Ishikawa (cell line): Measurements from ENCODE around the gene RBM10.

Experiments
- CEBPB ChIP-seq: IDR thresholded peaks from 2 replicates; pipeline ENCODE4 v1.6.1; 2012
- CREB1 ChIP-seq: IDR thresholded peaks from 2 replicates; pipeline ENCODE4 v1.6.1; 2012; ENCODE audit warnings: low read depth
- EGR1 ChIP-seq: IDR thresholded peaks from 2 replicates; pipeline ENCODE4 v1.6.1; 2012
- EP300 ChIP-seq: IDR thresholded peaks from 2 replicates; pipeline ENCODE4 v1.6.1; 2012; ENCODE audit warnings: borderline replicate concordance
- FOXM1 ChIP-seq: IDR thresholded peaks from 2 replicates; pipeline ENCODE4 v1.6.1; 2012; ENCODE audit warnings: low read depth, borderline replicate concordance
- MAX ChIP-seq: IDR thresholded peaks from 2 replicates; pipeline ENCODE4 v1.6.1; 2012
- NFIC ChIP-seq: IDR thresholded peaks from 2 replicates; pipeline ENCODE4 v1.6.1; 2012
- RAD21 ChIP-seq: IDR thresholded peaks from 2 replicates; pipeline ENCODE4 v1.6.1; 2012; ENCODE audit warnings: low read depth
- REST ChIP-seq: IDR thresholded peaks from 2 replicates; pipeline ENCODE4 v1.6.1; 2012; ENCODE audit warnings: low read depth, mild to moderate bottlenecking
- TAF1 ChIP-seq: IDR thresholded peaks from 2 replicates; pipeline ENCODE4 v1.6.1; 2012; ENCODE audit warnings: low read depth, mild to moderate bottlenecking
- TCF12 ChIP-seq: IDR thresholded peaks from 2 replicates; pipeline ENCODE4 v1.6.1; 2012; ENCODE audit warnings: low read depth
- USF1 ChIP-seq: IDR thresholded peaks from 2 replicates; pipeline ENCODE4 v1.6.1; 2012
- YY1 ChIP-seq: IDR thresholded peaks from 2 replicates; pipeline ENCODE4 v1.6.1; 2012; ENCODE audit warnings: low read depth

DNA sequence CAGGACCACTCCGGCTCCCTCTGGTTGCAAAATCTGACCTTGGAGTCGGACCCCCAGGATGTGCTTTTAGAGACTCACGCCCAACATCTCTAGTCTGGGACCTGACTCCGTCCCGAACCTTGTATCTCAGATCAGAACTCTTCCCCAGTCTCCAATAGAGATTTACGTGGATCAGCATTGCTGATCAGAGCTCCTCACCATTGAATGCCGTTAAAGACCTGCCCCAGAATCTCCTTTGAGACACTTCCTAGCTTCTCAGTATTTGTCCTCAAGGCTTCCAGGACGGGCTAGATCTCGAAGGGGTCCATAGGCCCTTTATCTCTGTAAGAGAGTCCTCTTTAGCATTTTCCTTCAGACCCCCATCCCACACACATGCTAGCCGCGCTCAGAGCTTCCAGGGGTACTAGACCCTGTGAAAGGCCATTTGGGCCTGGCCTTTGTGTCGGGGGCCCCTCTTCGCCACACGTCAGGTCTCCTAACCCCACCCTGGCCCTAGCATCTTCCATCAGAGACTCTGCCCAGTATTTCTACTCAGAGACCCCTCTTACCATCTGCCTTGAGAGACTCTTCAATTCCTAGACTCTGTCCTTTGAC, 49.3 kb downstream of the RBM10 start:
- TF ChIP-seq MAX (no peak), CREB1 (no peak), USF1 (no peak), CEBPB (no peak), EP300 (no peak), FOXM1 (no peak), TAF1 (no peak), YY1 (no peak), RAD21 (no peak), TCF12 (no peak), REST (no peak), NFIC (no peak), EGR1 (no peak)
